Heart left ventricle (tissue), 16 donors: ENCODE results near the gene DRC7. TPM values are rescaled to one million over a fixed set of nuclear protein-coding genes. Genes with fewer than 3 reads are reported as not detected.

Source experiments
- ATAC-seq, 4 donors: fragments of 200-7000 bp; cut with Tn5 transposase; one replicate each; pipeline ENCODE4 v1.9.1; 2020 to 2022; ENCODE audit warnings: moderate library complexity in 4 of 4, mild to moderate bottlenecking in 3 of 4, moderate number of reproducible peaks in 1 of 4
- DNase-seq, 5 donors: peaks; one replicate each; pipeline ENCODE4 v3.0.0-alpha.2; 2020
- H3K27ac ChIP-seq, 12 donors: fragments of 200-600 bp; sonication (generic) in 4 of 12; one replicate each; pipeline versions ENCODE4 v1.5.0 to v1.8.0; 2016 to 2022; ENCODE audit warnings: mild to moderate bottlenecking in 2 of 12
- H3K27me3 ChIP-seq, 9 donors: fragments of 200-600 bp; sonication (generic) in 2 of 9; one replicate each; pipeline versions ENCODE4 v1.5.1 to v1.8.0; 2016 to 2022; ENCODE audit warnings: mild to moderate bottlenecking in 3 of 9
- H3K36me3 ChIP-seq, 9 donors: fragments of 200-600 bp; sonication (generic) in 2 of 9; one replicate each; pipeline versions ENCODE4 v1.5.0 to v1.8.0; 2018 to 2022; ENCODE audit warnings: mild to moderate bottlenecking in 2 of 9
- H3K4me1 ChIP-seq, 12 donors: fragments of 200-600 bp; sonication (generic) in 4 of 12; one replicate each; pipeline versions ENCODE4 v1.5.0 to v1.8.0; 2016 to 2022; ENCODE audit warnings: mild to moderate bottlenecking in 3 of 12
- H3K4me3 ChIP-seq, 12 donors: fragments of 200-600 bp; sonication (generic) in 4 of 12; one replicate each; pipeline versions ENCODE4 v1.5.0 to v1.8.0; 2017 to 2022; ENCODE audit warnings: mild to moderate bottlenecking in 9 of 12, moderate library complexity in 4 of 12
- H3K9me3 ChIP-seq, 12 donors: fragments of 200-600 bp; sonication (generic) in 4 of 12; one replicate each; pipeline versions ENCODE4 v1.5.0 to v1.8.0; 2016 to 2022; ENCODE audit warnings: mild to moderate bottlenecking in 1 of 12
- CTCF ChIP-seq, 12 donors: fragments of 200-600 bp; sonication (generic) in 4 of 12; IDR thresholded peaks; one replicate each; pipeline versions ENCODE4 v1.5.0 to v1.8.0; 2018 to 2022; ENCODE audit warnings: antibody characterized with exemption in 12 of 12, mild to moderate bottlenecking in 5 of 12
- POLR2A ChIP-seq, 2 donors: fragments of 450-650 bp; IDR thresholded peaks; one replicate each; pipeline ENCODE4 v1.6.1; 2017; ENCODE audit warnings: antibody characterized with exemption in 2 of 2, mild to moderate bottlenecking in 2 of 2, moderate library complexity in 2 of 2
- WGBS, 4 donors: extraction: QIAGEN DNeasy Blood & Tissue Kit in 2 of 4; methylation state at CpG; one replicate each; pipeline versions ENCODE4 v1.1.5 to v1.1.7; 2013 to 2018; 5-methylcytosine and 5-hydroxymethylcytosine counted together
- intact Hi-C, 10 donors: fragments of 100-400 bp; cut with DNase I; formaldehyde crosslinking; loops; one replicate each; pipeline versions ENCODE4 v1.11.1 to v1.14.2; 2022
- polyA plus RNA-seq, 2 donors: library from polyadenylated mRNA; stranded (reverse); fragments of 200-250 nt; gene quantifications; one replicate each; pipeline ENCODE4 v1.2.3, GENCODE V29; 2013
- total RNA-seq, 9 donors: library from RNA; depleted of rRNA in 2 of 9; stranded (reverse); fragments of >200 nt in 2 of 9; fragmentation: NEBNext Ultra II Directional in 3 of 9; extraction: Animal tissue kit (Norgen Biotek cat#: 25700) in 3 of 9; gene quantifications; one replicate each; pipeline versions ENCODE4 v1.1.0 to v1.2.4, GENCODE V29; 2016 to 2023
- donor health status: ischemic (EF 13 %, LVEDD 7.1; RV severe dilation, severe dysfunction).
- donor health status: healthy with polysubstance abuse.
- donor health status: DM: no; HTN: yes; CAD: no.
- donor health status: DM: no; HTN: no; CAD: no.
- donor health status: ischemic (EF 25% LVEDD 6.9; RV normal size, moderate dysfunction).
- donor health status: ischemic (EF 25% LVEDD 5.7; RV mildly dilated, moderate dysfunction).
- donor health status: healthy.
- donor health status: DM: yes; HTN: yes; CAD: no.
- donor health status: ischemic (EF 35%, LVEDD 5.7; RV mildly dilated, moderate dysfunction).
- donor health status: nonischemic (EF 11% LVEDD 7.7; RV severe dilation, severe dysfunction).
- donor health status: DM: yes; HTN: yes; CAD: no.
- donor health status: PGD.
- donor health status: ischemic (EF 29% LVEDD 5.4; RV normal size, mild dysfunction).
- donor health status: nonischemic (EF 23%, LVEDD 6.1; RV moderate dilation, normal function).

DRC7 gene
- total and polyA plus RNA-seq, 11 donors = 0.29 TPM; not detected in 10

DNA sequence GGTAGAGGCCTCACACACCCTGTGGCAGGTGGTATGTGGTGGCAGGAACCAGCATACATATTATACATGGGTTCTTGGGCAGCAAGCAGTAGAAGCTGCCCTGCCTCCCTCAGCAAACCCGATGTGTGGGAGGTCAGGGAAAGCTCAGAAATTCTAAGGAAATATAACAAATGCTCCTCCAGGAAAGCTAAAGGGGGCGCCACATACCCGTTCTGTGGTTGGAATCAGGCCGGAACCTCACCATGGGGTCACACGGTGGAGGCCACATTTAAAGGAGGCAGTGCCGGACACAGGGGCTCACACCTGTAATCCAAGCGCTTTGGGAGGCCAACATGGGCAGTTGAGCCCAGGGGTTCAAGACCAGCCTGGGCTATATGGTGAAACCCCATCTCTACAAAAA, 28.6 kb downstream of the DRC7 start:
- Histone ChIP-seq H3K27ac (no peak overlapping the region), H3K4me3 (no peak overlapping the region), H3K27me3 (no peaks in the 10 kb centered on the region), H3K4me1 (no peaks in the 10 kb centered on the region), H3K9me3 (no peaks in the 10 kb centered on the region), H3K36me3 (no peaks in the 10 kb centered on the region)
- no peak for DNase-seq
- 72 to 77% (median 74%) methylated on average over 7 of the region's 7 CpGs for whole genome bisulfite sequencing, 4 donors
- TF ChIP-seq CTCF (IDR thresholded peaks at IDR 0.05) (peak in 3 of 12 donors; percentile 11 to 14 (median 13)), POLR2A (IDR thresholded peaks at IDR 0.05) (no peak)
- intact Hi-C loops = loop anchor here (5.0 kb wide), 5 partner anchors 51 to 146 kb away; no protein-coding TSS in a partner anchor
- no peak for ATAC-seq

DNA sequence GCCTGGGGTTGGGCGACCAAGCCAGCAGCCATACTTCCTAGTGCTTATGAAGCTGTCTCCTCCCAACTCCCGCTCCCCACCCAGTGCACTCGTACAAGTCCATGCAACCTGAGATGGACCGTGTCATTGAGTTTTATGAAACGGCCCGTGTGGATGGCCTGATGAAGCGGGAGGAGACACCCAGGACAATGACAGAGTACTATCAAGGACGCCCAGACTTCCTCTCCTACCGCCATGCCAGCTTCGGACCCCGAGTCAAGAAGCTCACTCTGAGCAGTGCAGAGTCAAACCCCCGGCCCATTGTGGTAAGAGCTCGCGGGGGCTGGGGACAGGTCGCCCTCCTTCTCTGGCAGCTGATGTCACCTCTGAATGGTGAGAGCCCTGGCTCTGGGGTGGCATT, 29.9 kb downstream of the DRC7 start:
- no peaks in the 10 kb centered on the region for H3K36me3 ChIP-seq
- 79 to 90% (median 81%) methylated on average over 9 to 15 of the region's 15 CpGs for WGBS, 4 donors
- DNase-seq = no peak
- H3K27me3 ChIP-seq = no peaks in the 10 kb centered on the region
- no peaks in the 10 kb centered on the region for H3K9me3 ChIP-seq
- ATAC-seq = no peak
- no peak overlapping the region for H3K27ac ChIP-seq
- no peaks in the 10 kb centered on the region for H3K4me1 ChIP-seq
- H3K4me3 ChIP-seq = no peak overlapping the region
- no peak for TF ChIP-seq CTCF (IDR thresholded peaks at IDR 0.05)
- intact Hi-C loops = loop anchor here (5.0 kb wide), 5 partner anchors 52 to 147 kb away; no protein-coding TSS in a partner anchor

DNA sequence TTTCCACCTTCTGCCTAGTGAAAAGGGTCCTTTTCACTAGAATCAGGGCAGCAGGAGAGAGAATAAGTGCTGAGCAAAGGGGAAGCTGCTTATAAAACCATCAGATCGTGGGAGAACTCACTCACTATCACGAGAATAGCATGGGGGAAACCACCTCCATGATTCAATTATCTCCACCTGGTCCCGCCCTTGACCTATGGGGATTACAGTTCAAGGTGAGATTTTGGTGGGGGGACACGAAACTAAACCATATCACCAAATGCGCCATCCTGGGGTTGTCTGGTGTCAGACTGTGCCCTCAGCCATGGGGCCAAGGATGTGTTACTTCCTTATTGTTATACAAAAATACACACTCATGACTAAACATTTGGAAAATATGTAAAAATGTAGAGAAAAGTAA, 30.5 kb downstream of the DRC7 start:
- no peaks in the 10 kb centered on the region for H3K27me3 ChIP-seq
- H3K27ac ChIP-seq = no peak overlapping the region
- no peaks in the 10 kb centered on the region for H3K36me3 ChIP-seq
- no peaks in the 10 kb centered on the region for H3K9me3 ChIP-seq
- WGBS, 4 donors = 56 to 70% (median 65%) methylated on average over 5 of the region's 5 CpGs
- H3K4me1 ChIP-seq = no peaks in the 10 kb centered on the region
- no peak overlapping the region for H3K4me3 ChIP-seq
- intact Hi-C loops = no loop called here
- no peak for ATAC-seq
- DNase-seq = no peak
- TF ChIP-seq CTCF (IDR thresholded peaks at IDR 0.05) (no peak), POLR2A (IDR thresholded peaks at IDR 0.05) (no peak)

GRCh38 chr16:57725554-57725953, 30.9 kb downstream of the DRC7 start:
- TF ChIP-seq CTCF (IDR thresholded peaks at IDR 0.05) (no peak), POLR2A (IDR thresholded peaks at IDR 0.05) (no peak)
- no peak overlapping the region for H3K4me3 ChIP-seq
- intact Hi-C loops = no loop called here
- H3K9me3 ChIP-seq = no peaks in the 10 kb centered on the region
- no peaks in the 10 kb centered on the region for H3K36me3 ChIP-seq
- H3K27me3 ChIP-seq = no peaks in the 10 kb centered on the region
- WGBS, 4 donors = 66 to 81% (median 78%) methylated on average over 5 of the region's 5 CpGs
- no peak for ATAC-seq
- H3K27ac ChIP-seq = no peak overlapping the region
- H3K4me1 ChIP-seq = no peaks in the 10 kb centered on the region
- no peak for DNase-seq
